ENCODE measurements around the gene KRTDAP.
"Not testable (repeated sequence)": the region's sequence is repeated elsewhere in the genome, so short reads cannot be mapped to it uniquely, and the experiment has no call there.

Gene KRTDAP

DNA sequence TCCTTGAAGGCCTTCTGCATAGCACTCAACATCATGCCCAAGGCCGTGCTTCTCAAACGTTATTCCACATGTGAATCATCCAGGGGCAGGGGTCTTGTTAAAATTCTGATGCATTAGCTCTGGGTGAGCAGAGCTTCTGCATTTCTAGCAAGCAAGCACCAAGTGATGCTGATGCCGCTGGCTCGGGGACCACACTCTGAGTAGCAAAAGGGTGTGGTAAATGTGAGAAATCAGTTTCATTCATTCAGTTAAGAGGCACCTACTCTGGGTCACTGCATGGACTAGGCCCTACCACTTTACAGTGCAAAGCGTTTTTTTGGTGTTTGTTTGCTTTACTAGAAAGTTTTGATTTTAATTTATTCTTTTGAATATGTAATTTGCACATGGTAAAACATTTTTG is 7.2 kb downstream of the KRTDAP start:
- no peak for DNase-seq

DNA sequence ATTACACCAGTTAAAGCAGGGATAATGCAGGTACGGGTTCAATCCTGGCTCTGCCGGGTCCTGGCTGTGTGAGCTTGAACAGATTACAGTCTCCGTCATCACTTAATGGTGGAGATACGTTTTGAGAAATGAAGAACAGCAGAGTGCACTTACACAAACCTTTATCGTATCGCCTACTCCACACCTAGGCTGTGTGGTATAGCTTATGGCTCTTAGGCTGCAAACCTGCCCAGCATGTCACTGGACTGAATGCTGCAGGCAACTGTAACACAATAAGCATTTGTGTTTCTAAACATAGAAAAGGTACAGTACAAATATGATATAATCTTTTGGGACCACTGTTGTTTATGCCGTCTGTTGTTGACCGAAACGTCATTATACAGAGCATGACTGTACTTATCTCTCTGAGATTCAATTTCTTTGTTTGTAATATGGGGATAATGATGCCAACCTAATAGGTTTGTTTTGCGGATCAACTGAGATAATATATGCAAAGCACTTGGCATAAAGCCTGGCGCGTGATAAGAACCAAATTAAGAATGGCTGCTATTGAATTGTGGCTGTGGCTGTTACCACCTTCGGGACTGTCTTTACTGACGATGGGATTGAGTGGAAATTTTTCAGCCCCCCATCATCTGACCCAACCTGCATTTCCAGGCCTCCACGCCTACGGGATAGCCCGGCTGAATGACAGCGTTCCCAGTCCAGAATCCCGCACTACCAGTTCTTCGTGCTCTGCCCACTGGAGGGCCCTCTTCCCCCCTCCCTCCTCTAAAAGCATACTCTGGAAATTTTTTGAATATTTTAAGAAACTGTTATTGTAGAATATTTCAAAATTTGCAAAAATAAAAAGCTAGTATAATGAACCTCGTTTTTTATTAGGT is 11.2 kb downstream of the KRTDAP start:
- DNase-seq = no peak

DNA sequence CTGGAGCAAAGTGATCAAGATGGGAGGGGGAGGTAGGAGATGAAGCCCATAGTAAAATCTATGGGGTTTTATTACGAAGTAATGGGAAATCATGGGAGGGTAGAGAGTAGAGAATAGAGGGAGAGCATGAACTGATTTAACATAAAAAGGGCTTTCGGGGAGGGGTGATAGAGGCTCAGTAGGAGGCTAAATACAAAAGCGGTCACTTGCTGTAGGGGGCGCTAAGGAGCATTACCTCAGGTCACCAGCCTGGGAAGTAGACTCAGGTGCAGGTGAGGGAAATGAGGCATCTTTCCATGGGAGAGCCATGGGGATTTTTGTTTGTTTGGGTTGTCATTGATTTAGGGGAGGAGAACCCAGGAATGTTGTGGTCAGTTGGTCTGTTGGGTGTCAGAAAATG is 14.1 kb downstream of the KRTDAP start:
- no peak for DNase-seq

DNA sequence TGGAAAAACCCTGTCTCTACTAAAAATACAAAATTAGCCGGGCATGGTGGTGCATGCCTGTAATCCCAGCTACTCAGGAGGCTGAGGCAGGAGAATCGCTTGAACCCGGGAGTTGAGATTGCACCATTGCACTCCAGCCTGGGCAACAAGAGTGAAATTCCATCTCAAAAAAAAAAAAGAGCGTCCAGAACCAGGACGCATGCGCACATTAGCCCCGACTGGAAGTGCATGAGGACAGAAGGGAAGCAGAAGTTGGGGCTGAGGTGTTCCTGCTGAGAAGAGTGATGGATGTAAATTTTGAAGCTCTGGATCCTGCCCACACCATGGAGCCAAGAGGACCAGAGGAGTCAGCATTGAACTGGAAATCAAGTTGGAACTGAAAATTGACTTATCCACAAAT is 15.7 kb downstream of the KRTDAP start:
- DNase-seq = not testable (repeated sequence)

DNA sequence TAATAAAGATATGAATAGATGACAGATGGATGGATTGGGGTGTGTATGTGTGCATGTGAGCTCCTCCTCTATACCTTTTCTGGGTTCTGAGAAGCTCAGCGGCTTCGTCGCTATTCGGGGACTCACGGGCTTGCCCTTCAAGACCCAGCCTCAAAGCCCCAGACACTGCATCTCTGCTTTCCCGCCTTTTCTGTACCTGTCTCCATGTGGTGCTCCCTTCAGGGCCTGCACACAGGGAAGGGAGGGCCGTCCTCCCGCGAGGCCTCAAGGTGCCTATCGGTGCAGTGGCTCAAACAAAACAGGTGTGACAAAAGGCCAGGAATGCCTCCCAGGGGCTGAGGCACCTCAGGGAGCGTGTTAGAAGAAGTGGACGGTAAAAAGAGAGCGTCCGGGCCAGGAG is 16.2 kb downstream of the KRTDAP start:
- DNase-seq = no peak

DNA sequence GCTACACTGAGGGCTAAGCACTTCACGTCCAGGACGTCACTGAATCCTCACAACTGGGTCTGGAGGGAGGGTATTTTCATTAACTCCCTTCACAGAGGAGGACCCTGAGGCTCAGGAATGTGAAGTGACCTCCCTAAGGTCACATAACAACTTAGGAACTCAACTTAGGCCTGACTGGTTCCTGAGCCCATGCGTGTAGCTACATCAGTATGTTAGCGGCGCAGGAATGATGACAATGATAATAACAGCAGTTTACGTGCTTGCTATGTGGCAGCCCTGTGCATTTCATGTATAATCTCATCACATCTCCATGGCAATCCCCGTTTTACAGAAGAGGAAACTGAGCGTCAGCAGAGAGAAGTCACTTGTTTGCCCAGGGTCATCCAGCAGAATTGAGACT is 18.3 kb downstream of the KRTDAP start:
- no peak for DNase-seq

DNA sequence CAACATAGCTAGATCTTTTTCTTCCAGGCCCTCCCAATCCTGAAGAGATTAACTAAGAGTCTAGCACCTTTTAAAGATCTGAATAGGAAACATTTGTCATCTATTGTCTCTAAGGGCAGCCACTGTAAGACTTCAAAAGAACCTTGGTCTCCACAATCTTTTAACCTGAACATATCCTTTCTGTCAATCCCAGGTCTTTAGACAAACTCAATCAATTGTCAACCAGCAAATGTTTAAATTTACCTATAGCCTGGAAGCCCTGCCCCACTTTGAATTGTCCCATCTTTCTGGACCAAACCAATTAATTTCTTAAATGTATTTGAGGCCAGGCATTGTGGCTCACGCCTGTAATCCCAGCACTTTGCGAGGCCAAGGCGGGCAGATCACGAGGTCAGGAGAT is 19.2 kb downstream of the KRTDAP start:
- not testable (repeated sequence) for DNase-seq

DNA sequence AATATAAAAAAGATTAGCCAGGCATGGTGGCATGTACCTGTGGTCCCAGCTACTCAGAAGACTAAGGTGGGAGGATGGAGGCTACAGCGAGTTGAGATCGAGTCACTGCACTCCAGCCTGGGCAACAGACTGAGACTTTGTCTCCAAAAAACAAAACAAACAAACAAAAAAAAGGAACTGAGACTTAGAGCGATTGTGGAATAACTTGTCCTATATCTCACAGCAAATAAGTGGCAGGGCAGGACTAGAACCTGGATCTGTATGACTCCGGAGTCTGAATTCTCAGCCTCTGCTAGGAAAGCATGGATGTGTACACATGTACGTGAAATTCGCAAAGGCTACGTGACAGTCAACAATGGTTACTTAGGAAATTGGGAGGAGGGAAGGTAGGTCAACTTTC is 20.1 kb downstream of the KRTDAP start:
- no peak for DNase-seq

DNA sequence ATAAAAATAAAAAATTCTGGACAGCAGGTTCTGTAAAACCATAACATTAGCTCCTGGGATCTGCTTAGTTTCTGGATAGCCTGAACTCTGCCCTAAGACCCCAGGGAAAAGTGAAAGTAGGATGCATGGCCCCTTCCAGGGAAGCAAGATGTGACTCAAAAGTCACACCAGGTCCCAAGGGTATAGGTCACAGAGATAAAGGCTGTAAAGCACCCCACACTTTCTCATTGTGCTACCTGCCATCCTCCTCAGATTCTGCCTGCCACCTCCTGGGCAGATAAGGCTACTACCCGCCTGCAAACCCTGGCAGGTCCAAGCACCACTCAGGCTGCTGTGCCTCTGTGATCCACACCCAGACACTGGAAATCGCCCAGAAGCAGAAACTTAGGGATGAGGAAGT is 21.6 kb downstream of the KRTDAP start:
- no peak for DNase-seq

DNA sequence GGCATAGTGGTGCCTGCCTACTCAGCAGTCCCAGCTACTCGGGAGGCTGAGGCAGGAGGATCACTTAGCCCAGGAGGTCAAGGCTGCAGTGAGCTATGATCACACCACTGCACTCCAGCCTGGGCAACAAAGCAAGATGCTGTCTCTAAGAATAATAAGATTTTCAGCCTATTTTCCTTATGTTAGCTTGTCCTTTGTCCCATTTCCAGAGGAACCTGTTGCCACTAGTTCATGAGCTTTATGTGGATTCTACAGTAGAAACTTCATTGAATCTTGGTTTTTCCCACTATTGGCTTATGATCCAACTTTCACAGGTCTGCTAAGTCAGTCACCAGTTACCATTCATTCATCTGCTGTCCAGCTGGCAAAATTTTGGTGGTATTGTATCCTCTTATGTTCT is 24.0 kb downstream of the KRTDAP start:
- no peak for DNase-seq

DNA sequence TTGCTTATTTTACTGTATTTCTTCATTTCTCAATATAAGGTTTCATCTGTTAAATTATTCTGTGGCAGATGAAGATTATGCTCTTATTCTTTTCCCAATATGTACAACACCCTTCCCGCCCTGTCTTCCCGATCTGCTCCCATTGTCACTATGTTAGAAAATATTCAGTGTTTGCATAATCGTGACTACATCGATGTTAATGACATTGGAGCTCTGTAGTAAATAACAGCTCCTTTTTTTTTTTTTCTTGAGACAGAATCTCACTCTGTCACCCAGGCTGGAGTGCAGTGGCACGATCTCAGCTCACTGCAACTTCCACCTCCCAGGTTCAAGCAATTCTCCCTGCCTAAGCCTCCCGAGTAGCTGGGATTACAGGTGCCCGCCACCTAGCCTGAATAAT is 27.3 kb downstream of the KRTDAP start:
- DNase-seq = not testable (repeated sequence)

DNA sequence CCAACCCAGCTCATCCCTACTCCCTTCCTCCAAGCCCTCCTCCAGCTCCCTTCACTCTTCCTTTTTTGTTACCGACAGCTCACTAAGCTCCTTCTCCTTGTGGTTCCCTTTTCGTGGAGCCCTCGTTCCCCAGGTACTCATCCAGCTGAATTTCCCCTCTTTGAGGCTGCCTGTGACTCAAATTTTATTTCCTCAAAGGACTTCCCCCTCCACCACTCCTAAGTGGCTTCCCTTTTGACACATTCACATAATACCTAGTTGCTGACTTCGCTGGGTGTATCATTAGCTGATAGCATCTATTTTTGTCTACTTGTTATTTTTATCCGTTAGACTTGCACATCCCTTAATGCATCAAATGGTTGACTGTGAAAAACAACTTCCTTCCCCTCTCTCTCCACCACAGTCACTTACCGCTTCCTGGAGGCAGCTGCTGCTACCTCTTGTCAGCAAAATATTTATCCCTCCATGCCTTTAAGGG is 27.7 kb downstream of the KRTDAP start:
- DNase-seq = peak; percentile 78

DNA sequence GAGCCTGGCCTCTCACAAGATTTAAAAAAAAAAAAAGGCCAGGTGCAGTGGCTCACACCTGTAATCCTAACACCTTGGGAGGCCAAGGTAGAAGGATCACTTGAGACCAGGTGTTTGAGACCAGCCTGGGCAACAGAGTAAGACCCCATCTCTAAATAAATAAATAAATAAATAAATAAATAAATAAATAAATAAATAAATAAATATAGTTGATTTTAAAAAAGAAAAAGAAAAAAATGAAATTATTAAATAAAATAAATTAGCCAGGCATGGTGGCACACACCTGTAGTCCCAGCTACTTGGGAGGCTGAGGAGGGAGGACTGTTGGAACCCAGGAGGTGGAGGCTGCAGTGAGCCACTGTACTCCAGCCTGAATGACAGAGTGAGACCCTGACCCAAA is 28.5 kb downstream of the KRTDAP start:
- not testable (repeated sequence) for DNase-seq

DNA sequence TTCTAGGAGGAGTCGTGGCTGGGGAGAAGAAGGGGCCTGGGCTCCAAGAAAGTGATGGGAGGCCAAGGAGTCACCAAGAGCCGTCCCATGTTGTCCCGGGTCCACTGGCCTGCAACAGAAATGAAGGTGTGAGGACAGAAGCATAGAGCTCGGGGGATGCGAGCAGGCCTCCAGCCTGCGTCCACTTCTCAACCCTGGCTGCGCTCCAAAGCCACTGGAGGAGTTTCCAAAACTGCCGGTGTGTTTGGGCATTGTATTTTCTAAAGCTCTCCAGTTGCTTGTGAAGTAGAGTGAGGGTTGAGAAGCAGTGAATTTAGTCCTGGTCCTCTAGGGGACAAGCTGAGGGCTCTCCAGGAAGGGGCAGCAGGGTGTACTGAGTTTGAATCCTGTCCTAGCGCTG is 29.2 kb downstream of the KRTDAP start:
- no peak for DNase-seq

DNA sequence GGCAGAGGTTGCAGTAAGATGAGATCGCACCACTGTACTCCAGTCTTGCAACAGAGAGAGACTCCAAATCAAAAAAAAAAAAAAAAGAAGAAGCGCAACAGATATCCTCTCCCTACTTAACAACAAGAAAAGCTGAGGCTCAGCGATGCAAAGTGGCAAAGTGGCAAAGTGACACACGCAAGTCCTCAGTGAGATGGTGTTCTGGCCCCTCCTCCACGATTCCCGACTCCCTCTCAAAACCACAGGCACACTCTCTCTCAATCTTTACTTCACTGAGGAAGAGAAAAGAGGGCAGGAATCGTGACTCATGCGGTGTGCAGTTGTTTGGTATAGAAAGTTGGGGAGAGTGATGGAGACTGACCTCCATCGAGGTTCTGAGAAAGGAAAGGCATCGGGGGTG is 29.7 kb downstream of the KRTDAP start:
- DNase-seq = no peak

DNA sequence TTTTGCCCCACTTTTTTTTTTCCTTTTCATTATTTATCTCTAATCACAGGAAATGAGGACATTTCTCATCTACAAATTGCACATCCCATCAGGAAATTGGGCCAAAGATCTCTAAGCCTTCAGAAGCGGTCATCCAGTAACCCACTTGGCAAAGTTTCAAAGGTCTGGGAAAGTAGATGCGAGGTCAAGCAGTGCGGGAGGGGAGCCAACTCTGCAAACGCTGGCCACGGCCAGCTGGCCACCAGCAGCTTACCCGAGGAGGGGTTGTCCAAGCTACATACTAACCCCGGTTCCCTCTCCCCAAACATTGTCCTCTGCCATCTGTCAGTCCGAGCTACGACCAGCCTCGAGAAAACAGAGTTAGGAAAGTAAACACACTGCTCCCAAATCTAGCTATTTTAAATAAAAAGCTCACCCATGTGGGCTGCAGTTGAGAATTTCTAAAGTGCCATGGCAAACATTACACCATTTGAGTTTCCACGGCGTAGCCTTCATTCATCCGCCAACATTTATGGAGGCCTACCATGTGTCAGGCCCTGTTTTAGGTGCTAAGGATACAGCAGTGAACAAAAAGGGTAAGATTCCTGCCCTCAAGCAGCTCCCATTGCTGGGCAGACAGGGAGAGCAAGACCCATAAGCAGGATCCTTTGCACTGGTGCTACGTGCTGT is 30.7 kb downstream of the KRTDAP start:
- no peak for DNase-seq

DNA sequence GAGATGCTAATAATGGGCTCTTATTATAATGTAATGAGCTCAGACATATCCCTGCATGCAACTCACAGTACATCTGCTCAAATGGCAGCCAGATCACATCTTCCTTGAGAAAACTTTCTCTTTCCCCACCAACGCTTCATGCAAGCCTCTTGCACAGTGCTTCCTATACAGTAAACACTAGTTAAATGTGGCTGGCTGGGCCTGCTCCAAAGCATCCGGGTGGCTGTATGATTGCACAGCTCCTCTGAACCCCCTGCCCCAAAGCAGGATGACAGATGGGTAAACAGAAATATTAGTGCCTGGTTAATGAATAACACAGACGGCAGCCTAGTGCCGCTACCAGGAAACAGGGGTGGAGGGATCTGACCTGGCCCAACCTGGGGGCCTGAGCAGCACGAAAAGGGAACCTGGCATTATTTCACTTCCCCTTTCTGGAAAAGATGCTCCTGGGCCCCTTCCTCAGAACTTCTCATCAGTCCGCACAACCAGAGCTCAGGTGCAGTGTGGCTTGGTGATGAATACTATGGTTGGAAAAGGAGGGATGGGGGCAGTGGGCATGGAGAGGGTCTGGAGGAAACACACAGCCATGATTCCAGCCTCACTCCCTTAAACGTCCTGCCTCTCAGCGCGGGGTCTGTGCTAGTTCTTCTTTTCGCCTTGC is 31.4 kb downstream of the KRTDAP start:
- DNase-seq = no peak

DNA sequence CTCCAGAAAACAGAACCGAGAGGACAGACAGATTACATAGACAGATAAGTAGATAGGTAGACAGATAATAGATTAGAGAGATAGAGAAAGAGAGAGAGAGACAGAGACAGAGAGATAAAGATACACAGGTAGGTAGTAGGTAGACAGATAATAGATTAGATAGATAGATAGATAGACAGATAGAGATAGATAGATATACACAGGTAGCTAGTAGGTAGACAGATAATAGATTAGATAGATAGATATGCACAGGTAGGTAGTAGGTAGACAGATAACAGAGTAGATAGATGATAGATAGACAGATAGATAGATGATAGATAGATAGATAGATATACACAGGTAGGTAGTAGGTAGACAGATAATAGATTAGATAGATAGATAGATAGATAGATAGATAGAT is 32.1 kb downstream of the KRTDAP start:
- DNase-seq = no peak

DNA sequence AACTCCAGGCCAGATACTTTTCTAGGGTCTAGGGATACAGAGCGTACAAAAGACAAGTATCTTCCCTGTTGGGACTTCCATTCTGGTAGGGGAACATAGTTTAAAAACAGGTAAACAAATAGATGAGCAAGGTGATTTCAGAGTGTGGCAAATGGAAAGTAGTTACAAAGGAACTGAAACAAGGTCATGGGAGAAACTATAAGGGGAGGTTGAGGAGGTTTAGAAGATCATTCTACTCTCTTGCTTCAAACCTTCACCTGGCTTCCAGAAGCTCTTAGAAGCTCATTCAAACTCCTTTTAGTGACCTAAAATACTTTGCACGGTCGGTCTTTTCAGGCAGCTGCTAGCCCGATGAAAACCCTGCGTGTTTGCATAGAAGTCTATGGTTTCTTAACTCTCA is 33.1 kb downstream of the KRTDAP start:
- DNase-seq = no peak

DNA sequence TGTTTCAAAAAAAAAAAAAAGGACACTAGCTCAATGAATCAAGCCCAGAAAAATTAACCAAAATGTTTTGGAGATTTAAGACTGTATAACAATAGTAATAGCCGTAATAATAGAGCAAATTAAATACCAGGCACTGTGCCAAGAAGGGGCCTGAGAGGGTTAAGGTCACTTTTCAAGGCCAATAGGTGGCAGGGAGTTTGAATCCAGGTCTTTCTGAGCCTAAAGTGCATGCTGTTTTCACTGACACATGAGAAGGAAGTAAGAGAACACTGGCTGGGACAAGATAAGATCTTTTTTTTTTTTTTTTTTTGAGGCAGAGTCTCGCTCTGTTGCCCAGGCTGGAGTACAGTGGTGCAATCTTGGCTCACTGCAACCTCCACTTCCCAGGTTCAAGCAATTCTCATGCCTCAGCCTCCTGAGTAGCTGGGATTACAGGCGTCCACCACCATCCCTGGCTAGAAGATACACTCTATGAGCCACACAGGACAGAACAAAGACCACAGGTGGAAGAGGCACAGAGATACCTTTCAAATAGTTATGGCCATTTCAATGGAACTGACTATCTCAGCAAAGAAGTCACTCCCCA is 34.6 kb downstream of the KRTDAP start:
- DNase-seq = no peak

DNA sequence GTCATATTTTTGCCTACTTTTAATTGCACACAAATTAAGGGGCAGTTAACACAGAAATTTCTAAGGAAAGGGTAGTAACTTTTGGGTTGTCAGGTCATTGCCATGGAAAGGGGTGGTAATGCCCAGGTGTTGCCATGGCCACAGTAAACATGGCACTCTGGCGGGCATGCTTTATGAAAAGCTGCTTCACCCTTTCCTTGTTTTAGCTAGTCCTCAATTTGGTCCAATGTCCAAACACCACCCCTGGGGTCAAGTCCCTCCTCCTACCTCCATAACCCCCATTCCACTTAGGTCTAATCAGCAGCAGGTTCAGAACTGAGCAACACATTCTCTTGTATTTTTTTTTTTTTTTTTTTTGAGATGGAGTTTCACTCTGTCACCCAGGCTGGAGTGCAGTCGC is 35.6 kb downstream of the KRTDAP start:
- DNase-seq = no peak

DNA sequence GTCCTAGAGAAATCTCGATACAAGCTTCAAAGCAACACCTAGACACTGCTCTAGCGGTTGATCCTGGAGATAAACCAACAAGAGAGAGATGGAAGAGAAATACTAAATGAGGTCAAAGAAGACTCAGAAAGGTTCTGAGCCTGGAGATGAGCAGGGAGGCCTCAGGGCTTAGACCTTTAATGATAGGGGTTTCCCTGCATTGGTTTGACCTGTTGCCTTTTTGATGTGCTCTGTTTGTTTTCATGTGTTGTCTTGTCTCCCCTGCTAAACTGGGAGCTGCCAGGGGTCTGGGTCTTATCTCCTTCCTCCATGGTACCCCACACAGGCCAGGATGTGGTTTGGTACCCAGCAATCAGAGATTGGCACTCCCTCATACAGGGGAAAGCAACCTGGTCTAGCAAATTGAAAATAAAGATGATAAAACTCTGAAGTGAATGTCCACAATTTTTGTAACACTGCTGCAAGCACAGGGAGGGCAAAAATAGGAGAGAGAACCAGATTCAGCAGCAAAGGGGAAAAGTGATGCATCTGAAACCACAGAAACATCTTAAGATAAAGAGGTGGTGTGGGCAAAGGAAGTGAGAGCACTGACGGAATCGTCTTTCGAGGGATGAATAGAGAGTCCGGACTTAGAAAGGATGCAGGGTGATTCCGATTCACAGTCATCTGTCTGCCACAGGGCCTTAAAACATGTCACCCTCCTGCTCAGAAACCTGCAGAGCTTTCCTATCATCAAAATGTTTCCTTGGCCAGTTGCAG is 38.7 kb downstream of the KRTDAP start:
- DNase-seq = no peak
